Measurements from ENCODE around the gene CRTC2.

Gene CRTC2

GRCh38 chr1:153951183-153951582, 7.2 kb downstream of the CRTC2 start:
- in situ Hi-C loops (cut with HindIII; ENCODE audit: low sequenced_read_pairs), result no loop called here

DNA sequence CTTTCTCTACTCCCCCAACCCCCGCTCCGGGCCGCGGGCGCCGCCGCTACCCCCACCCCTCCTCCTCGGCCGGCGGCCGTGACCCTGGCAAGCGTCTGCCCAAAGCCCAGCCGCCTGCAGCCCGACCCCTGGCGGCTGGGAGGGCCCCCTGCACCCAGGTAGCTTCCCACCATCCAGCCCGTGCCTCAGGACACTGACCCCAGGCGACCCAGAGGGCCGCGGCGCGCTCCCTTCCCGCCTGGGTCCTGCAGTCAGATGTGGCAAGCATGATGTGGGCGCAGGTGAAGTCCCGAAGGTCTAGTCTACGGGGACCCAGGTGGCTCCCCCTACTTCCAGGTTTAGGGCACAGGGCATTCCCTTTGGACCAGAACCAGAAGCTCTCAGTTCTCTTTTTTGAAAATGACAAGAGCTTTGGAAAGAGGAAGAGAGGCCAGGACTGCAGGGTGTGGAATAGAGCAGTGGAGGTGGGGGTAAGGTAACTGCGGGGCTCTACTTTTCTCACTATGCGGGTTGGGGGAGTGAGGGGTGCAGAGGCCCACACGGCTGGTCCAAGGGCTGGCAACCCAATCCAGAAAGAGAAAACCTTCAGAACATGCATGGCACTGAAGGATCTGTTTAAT, 11.7 kb downstream of the CRTC2 start, which contains the start of gene DENND4B:
DENND4B (minus strand) TSS at position 97 of the 620 bp plus-strand sequence. CDS start 2,344 bp downstream, outside the sequence.
- in situ Hi-C loops (cut with HindIII; ENCODE audit: low sequenced_read_pairs), result no loop called here

GRCh38 chr1:153945795-153946621, 12.4 kb downstream of the CRTC2 start:
- in situ Hi-C loops (cut with HindIII; ENCODE audit: low sequenced_read_pairs), result no loop called here

DNA sequence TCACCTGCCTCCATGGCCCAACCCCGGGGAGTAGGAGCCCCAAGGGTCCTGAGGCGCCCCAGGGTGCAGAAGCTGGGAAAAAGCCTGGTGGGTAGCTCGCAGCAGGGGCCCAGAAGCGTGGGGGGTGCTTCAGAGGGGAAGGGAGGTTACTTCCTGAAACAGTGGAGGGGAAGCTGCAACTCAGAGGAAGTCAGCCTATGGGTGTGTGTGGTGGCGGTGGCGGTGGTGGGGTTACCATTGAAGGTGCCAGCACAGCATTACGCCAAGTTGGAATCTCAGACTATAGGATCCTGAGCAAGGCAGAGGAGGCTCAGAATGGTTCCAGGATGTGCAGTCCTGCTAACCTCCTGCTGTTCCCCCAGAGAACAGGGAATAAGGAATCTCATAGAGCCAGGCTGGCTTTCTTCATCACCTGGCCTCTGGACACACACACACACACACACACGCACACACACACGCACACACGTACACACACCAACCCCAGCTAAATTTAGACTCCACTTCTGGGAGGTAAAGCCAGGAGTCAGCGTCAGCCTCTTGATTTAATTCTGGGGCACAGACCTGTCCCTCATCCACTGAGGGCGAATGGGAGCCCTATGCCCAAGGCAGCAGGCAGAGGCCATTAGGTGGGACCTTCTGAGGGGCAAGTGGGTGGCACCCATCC, 13.1 kb downstream of the CRTC2 start:
- in situ Hi-C loops (cut with HindIII; ENCODE audit: low sequenced_read_pairs), result no loop called here

DNA sequence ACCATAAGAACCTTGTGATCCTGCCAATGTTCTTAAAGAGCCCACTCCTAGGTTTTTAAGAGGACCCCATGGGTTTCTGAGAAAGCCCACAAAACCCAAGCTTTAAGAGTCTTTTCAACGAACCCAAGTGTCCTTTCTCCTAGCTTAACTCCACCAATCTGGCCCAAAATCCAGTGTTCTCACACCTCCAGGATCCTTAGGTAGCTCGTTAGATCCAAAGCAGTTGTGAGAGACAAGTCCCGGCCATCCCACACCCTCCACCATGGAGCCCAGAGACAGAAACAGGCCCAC, 13.6 kb downstream of the CRTC2 start:
- in situ Hi-C loops (cut with HindIII; ENCODE audit: low sequenced_read_pairs), result no loop called here

DNA sequence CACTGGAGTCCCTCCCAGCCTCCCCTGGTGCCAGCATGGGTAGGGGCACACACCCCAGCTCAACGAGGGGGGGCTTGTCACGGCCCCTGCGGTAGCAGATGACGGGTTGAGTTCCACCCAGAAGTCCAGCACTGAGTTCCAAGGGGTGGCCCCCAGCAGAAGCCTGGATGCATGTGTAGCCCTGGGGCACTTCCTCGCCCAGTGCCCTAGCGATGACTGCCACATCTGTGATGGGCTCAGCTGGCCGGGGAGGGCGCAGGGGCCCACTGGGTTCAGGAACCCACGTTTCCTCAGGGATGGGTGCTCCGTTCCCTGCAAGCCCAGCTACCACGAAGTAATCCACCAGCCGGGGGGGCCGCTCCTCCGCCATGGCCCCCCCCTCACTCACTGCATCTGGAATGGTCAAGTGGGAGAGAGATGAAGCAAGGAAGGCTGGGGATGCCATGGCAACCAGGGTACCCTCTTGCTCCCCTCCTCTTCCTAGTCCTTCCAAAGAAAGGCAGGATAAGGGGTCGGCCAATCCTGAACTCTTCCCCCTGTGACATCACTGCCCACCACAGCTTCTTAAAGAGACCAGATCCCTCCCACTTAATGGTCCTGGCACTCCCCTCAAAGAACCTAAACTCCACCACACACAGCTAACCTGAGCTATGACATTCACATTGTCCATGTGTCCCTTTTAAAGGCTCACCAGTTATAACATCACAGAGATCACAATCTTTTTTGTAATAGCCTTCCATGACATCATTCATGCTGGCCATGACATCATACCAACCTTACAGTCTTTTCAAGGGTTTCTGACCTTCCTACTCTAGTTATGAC, 14.2 kb downstream of the CRTC2 start:
- in situ Hi-C loops (cut with HindIII; ENCODE audit: low sequenced_read_pairs), result no loop called here

DNA sequence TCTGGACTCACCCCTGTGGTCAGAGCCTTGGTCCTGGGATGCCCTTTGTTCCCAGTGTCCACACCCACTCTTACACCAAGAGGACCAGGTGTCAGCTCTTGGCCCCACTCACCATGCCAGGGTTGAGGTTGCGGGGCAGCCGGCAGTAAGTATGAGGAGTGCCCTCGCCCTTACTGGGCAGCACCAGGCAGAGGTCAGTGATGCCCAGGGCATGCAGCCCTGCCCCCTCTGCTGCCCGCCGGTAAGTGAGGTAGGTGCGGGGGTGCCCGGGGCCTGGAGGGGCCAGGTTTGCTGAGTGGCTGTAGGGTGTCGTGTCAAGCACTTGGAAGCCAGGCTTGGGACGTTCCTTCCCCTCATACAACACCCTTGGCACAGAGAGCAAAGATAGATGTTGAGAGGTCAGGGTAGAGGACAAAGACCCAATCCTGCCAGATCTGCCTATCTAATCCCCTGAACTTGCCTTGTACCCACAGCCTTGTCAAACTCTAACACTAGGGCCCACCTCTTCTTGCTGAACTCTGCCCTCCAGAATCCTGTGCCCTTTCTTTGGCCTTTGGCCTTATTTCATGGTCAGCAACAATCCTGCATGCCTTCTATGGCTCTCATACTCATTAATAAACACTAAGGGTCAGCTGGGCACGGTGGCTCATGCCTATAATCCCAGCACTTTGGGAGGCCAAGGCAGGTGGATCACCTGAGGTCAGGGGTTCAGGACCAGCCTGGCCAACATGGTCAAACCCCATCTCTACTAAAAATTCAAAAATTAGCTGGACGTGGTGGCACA, 15.5 kb downstream of the CRTC2 start:
- in situ Hi-C loops (cut with HindIII; ENCODE audit: low sequenced_read_pairs), result no loop called here

GRCh38 chr1:153941826-153942725, 16.3 kb downstream of the CRTC2 start:
- in situ Hi-C loops (cut with HindIII; ENCODE audit: low sequenced_read_pairs), result no loop called here

DNA sequence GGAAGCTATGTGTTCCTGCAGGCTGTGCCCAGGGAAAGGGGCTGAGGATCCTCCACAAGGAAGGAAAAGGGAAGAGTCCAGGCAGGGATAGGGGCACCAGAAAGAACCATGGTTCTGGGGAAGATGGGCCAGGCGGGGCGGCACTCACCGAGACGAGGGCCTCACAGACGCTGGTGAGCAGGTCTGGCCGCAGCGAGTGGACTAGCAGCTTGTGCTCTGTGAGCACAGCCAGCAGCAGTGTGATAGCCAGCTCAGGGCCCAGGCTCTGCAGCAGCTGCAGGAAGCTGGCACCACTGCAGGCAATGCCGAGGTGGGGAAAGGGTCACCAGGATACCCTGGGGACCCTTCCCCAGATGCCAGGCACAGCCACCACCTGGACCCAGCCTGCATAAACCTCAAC, 17.7 kb downstream of the CRTC2 start:
- in situ Hi-C loops (cut with HindIII; ENCODE audit: low sequenced_read_pairs), result no loop called here

DNA sequence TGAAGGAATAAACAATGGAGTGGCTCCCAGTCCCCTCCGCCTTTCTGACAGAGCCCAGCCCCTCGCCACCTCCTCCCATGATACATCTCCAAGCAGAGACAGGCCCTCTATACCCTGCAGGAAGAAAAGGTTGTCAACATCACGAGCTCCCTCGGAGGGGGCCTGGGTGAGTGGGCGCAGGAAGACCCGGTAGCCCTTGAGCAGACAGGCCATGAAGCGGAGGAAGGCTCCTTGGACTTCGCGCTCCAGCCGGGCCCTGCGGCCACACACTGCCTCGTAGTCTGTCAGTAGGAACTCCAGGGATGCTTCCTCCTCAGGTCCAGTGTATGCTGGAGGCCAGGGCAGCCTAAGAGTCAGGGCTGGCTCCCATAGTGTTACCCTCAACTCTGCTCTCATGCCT, 18.9 kb downstream of the CRTC2 start:
- in situ Hi-C loops (cut with HindIII; ENCODE audit: low sequenced_read_pairs), result no loop called here

DNA sequence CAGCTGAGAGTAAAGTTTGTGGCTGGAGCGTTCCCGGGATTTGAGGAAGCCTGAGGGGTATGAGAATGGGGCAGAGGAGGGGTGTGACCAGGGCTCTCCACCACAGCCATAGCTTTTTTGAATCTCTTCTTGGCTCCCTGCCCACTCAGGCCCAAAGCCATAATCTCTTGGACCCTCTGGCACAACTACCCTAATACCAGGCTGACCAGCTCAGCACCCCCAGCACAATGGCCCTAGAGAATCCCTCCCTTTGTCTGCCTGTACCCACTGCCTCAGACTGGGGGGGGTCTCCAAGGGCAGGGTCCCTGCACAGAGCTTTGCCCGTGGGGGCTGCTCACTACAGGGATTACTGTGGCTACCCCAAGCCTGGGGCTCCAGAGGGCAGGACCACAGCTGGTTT, 19.4 kb downstream of the CRTC2 start:
- in situ Hi-C loops (cut with HindIII; ENCODE audit: low sequenced_read_pairs), result no loop called here

DNA sequence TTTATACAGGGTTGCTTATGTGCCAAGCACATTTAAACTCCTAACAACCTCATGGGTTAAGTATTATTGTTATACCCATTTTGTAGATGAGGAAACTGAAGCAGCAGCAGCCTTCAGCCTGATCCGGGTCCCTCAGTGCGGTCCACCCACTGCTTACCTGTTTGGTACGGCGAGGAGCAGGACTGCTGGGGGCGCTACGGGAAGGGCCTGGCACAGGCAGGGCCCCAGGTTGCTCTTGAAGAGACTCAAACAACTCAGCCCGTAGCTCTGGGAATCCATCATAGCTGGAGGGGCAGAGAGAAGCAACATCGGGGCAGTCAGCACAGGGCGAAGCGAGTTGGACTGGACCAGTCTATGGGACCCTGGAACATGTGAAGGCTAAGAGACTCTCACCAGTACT, 21.1 kb downstream of the CRTC2 start:
- in situ Hi-C loops (cut with HindIII; ENCODE audit: low sequenced_read_pairs), result no loop called here

DNA sequence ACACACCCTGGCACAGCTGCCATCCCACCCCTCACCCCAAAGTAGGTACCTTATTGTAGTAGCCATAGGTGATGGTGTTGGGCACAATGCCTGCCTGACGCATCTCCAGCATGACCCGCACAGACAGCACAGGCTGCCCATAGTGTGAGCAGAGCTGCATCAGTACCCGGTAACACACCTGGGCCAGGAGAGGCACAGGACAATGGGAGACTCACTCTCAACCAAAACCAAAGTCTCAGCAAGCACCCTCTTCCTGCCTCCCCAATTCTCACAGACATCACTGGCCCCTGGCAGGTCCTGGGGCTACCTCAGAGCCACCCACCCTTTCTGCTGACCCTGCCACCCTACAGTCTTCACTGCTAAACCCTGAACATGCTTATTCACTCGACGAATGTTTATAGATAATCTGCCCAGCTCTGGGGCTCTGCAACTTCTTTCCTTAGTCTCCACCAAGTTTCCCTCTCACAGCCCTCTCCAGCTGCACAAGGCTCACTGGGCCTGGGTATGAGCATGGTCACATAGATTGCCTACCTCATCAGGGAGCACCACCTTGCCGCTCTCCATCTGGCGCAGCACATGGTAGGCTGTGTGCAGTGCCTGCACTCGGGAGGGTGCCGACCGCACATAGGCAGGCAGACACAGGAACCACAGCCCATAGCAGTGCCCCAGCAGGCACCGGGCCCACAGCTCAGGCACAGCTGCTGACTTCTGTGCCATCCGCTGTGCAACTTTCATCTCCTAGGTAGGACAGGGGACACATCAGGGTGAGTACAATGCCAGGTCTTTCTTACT, 22.2 kb downstream of the CRTC2 start:
- in situ Hi-C loops (cut with HindIII; ENCODE audit: low sequenced_read_pairs), result no loop called here

DNA sequence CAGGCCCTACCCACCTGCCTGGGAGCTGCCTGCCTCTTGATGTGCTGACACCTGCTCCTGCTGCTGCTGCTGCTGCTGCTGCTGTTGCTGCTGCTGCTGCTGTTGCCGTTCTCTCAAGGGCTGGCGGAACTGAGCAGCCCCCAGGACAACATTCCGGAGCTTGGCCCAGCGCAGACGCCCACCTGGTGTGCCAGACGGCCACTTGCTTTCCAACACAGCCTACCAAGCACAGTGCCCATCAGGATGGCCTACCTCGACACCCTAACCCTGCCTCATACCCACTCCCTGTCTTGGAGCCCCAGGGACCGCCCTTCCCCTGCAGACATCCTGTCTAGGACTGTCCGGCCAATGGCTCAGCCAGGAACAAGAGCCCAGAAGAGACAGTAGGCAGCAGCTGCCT, 23.7 kb downstream of the CRTC2 start:
- in situ Hi-C loops (cut with HindIII; ENCODE audit: low sequenced_read_pairs), result no loop called here

DNA sequence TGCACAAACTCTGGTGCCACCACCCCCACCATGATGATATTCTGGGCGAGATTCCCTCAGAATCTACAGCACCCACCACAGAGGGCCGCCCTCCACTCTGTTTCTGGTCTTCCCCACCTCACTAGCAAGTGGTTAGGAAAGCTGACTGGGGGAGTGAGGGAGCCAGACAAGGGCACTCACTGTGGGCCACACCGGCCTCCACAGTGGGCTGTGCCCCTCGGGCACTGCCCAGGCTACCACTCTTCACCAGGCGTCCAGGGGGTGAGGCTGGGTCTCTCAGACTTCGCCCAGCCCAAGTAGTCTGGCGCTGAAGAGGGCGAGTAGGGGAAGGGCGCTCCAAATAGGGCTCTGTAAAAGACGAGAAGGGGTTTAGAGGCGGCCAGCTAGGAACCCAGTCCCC, 24.5 kb downstream of the CRTC2 start:
- in situ Hi-C loops (cut with HindIII; ENCODE audit: low sequenced_read_pairs), result no loop called here

- in situ Hi-C loops (cut with HindIII; ENCODE audit: low sequenced_read_pairs), result no loop called here
Measured at GRCh38 chr1:153933430-153933829, 25.0 kb downstream of the CRTC2 start.

DNA sequence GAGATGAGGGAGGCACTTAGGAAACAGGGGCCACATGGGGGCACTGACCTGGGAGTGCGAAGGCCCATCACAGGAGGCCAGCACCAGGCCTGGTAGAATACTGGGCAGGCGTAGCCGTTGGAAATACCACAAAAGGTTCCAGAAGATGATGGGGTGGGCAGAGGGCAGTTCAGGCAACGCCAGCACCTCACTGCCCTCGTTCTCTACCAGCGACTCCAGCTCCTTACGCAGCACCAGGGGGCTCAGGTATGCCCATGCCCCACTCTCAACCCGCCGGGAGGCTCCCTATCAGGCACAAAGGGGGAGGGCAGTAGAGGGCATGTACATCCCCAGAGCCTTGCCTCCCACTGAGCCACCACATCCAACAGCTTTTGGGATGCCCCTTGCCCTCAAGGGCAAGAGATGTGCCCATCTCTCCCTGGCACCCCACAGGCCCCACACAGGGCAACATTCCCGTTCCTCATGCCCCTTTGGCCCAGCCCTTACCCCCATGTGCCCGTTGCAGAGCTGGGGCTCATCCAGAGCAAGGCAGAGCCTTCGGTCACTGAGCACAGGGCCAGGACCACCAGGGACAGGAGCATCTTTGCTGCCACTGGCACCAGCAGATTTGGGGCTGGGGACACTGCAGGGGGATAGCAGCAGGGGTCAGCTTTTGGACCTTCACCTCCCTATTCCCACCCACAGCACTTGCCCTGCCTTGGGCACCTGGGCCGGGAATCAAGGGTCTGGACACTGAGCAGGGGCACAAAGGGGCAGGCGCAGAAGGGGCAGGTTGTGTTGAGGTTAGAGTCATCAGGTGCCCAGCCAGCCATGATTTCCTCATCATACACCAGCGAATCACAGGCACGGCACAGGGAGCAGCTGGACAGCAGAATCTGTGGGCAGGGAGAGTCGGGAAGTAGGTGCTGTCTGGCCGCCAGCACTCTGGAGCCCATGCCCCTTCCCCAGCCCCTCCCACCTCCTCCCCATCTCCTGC, 26.0 kb downstream of the CRTC2 start:
- in situ Hi-C loops (cut with HindIII; ENCODE audit: low sequenced_read_pairs), result no loop called here

Data from endothelial cell of hepatic sinusoid (primary cell).